ENCODE data around the gene LRRC8C.

DNA sequence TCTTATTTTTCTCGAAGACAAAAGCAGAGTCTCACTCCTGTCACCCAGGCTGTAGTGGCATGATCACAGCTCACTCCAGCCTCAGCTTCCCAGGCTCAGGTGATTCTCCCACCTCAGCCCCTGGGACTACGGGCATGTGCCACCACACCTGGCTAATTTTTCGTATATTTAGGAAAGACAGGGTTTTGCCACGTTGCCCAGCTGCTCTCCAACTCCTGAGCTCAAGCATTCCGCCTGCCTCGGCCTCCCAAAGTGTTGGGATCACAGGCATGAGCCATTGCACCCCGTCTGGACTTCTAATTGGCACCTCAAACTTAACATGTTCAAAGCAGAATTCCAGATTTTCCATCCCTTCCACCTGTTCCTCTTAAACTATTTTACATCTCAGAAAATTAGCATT, 19.0 kb upstream of the LRRC8C start:
- TF ChIP-seq, protein P1, sequence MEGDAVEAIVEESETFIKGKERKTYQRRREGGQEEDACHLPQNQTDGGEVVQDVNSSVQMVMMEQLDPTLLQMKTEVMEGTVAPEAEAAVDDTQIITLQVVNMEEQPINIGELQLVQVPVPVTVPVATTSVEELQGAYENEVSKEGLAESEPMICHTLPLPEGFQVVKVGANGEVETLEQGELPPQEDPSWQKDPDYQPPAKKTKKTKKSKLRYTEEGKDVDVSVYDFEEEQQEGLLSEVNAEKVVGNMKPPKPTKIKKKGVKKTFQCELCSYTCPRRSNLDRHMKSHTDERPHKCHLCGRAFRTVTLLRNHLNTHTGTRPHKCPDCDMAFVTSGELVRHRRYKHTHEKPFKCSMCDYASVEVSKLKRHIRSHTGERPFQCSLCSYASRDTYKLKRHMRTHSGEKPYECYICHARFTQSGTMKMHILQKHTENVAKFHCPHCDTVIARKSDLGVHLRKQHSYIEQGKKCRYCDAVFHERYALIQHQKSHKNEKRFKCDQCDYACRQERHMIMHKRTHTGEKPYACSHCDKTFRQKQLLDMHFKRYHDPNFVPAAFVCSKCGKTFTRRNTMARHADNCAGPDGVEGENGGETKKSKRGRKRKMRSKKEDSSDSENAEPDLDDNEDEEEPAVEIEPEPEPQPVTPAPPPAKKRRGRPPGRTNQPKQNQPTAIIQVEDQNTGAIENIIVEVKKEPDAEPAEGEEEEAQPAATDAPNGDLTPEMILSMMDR (IDR thresholded peaks at IDR 0.05): no peak
- no peak for TF ChIP-seq EZH2 (IDR thresholded peaks at IDR 0.05; ENCODE audit: borderline replicate concordance, insufficient read depth, low read depth, low read length, poor library complexity, severe bottlenecking)
